GM21381 (cell line): ENCODE measurements around the gene EFCAB8.
"Not testable (repeated sequence)": the region's sequence is repeated elsewhere in the genome, so short reads cannot be mapped to it uniquely, and the experiment has no call there.

Experiments
- ATAC-seq: cut with Tn5 transposase; IDR thresholded peaks from one replicate; pipeline ENCODE4 v1.9.1; 2021; ENCODE audit warnings: mild to moderate bottlenecking, moderate library complexity; ENCODE audit not compliant: unreplicated experiment

Gene EFCAB8

GRCh38 chr20:32885185-32885584 lies 26.5 kb downstream of the EFCAB8 start:
- ATAC-seq: no peak

DNA sequence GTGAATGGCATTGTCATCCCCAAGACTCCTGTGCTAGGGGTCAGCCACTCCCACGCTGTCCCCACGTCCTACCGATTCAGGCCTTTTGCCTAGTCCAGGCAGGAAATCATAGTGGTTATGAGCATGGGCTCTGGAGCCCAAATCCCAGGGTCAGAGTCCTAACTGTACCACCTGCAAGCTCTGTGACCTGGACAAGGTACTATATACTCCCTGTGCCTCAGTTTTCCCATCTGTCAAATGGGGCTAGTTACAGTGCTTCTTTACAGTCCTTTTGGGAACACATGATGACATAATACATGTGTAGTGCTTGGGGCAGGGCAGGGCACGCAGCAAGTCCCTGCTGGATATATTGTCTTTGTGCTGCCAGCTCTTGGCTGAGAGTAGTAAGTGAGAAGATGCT lies 27.2 kb downstream of the EFCAB8 start:
- no peak for ATAC-seq

- ATAC-seq: no peak
Observed at GRCh38 chr20:32886652-32887051, 27.9 kb downstream of the EFCAB8 start.

DNA sequence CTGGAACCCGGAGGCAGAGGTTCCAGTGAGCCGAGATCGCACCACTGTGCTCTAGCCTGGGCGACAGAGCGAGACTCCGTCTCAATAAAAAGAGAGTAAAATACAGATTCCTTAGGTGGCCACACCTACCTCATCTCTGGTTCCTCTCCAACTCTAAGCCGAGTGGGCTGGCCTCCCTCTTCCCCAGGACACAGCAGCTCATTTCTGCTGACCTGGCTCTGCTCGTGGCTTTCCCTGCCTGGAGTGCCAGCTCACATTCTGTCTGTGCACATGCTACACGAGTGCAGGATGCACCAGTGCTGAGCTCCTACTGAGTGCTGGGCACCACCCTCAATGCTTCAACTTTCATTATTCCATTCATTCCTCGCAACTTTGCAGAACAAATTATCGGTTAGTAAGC lies 28.8 kb downstream of the EFCAB8 start:
- no peak for ATAC-seq

DNA sequence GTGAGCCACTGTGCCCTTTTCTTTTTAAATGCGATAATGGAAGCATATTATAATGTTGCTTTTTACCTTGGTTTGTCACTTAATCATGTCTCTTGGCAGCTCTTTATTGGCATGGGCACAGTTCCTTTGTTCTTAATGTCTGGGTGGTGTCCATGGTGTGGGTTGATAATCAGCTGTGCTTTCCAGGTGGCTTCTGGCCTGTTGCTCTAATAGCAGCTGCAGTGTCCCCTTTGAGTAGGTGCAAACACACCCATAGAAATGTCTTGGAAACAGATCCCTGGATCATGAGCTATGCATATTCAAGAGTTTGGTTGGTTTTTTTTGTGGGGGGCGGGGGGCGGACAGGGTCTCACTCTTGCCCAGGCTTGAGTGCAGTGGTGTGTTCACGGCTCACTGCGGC lies 29.9 kb downstream of the EFCAB8 start:
- no peak for ATAC-seq

GRCh38 chr20:32889281-32889680 lies 30.6 kb downstream of the EFCAB8 start:
- no peak for ATAC-seq

GRCh38 chr20:32891491-32891890 lies 32.8 kb downstream of the EFCAB8 start:
- ATAC-seq: no peak

- ATAC-seq: no peak
Observed at GRCh38 chr20:32891926-32892660, 33.4 kb downstream of the EFCAB8 start.

GRCh38 chr20:32893263-32894025 lies 34.7 kb downstream of the EFCAB8 start:
- no peak for ATAC-seq

GRCh38 chr20:32894026-32894483 lies 35.3 kb downstream of the EFCAB8 start:
- ATAC-seq: no peak

- ATAC-seq: no peak
Observed at GRCh38 chr20:32894711-32895355, 36.1 kb downstream of the EFCAB8 start.

- ATAC-seq: no peak
Observed at GRCh38 chr20:32896521-32897280, 38.0 kb downstream of the EFCAB8 start.

DNA sequence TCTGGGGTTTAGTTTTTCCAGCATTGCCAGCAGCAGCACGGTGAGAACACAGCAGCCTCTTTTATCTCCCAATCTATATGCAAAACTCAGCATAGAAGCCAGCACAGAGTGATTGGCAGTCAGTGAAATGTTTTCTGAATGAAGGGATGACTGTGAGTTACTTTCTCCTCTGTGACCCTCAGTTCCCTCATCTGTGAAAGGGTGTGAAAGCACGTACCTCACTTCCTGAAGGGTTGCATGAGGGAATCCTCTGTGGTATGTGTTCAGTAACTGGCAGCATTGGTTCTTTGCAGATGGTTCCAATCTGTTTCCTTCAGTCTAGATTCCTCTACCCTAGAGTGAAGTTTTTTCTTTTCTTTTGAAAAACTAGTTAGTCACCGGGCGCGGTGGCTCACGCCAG lies 40.0 kb downstream of the EFCAB8 start:
- no peak for ATAC-seq

DNA sequence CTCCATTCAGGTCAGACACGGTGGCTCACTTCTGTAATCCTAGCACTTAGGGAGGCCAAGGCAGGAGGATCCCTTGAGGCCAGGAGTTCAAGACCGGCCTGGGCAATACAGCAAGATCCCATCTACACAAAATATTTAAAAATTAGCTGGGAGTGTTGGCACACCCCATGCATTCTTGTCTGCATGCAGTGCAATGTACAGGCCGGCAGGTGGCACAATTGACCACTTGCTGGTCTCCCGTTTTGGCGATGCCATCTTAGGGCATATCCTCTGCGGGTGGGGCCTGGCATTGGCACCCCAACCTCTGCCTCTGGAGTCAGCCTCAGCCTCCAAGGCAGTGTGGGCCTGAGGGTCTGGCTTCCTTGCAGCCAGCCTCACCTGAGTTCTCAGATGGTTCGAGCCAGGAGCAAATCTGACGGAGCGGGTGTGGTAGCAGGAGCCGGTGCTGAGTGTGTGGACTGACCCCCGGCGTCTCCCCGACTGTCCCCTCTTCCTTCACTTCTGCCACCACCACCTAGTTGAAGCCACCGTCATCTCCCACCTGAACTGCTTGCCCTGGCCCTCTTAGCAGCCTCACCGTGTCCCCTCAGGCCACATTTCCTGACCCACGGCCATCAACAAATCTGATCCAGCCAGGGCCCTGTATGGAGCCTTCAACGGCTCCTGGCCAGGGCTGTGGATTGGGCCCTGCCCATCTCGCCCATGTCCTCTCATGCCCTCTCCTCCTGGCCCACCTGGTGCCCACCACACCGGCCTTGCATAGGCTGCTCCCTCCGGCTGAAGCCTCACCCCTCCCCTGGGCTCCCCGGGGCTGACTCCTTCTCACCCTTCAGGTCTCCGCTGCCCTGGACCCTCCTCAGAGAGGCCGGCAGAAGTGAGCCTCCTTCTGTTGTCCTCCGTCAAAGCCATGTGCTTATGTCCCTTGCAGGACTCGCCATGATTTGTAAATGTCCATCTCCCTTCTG lies 44.0 kb downstream of the EFCAB8 start:
- ATAC-seq: no peak

- no peak for ATAC-seq
Observed at GRCh38 chr20:32903666-32904175, 45.0 kb downstream of the EFCAB8 start.

DNA sequence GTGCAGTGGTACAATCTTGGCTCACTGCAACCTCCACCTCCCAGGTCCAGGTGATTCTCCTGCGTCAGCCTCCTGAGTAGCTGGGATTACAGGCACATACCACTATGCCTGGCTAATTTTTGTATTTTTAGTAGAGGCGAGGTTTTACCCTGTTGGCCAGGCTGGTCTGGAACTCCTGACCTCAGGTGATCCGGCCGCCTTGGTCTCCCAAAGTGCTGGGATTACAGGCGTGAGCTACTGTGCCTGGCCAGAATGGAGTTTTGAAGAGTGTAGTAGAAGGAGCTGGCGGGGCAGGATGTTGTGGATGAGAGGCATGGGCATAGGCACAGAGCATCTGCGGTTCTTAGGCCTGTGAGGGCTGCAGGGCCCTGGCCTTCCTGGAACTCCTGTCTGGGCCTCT lies 46.0 kb downstream of the EFCAB8 start:
- not testable (repeated sequence) for ATAC-seq

DNA sequence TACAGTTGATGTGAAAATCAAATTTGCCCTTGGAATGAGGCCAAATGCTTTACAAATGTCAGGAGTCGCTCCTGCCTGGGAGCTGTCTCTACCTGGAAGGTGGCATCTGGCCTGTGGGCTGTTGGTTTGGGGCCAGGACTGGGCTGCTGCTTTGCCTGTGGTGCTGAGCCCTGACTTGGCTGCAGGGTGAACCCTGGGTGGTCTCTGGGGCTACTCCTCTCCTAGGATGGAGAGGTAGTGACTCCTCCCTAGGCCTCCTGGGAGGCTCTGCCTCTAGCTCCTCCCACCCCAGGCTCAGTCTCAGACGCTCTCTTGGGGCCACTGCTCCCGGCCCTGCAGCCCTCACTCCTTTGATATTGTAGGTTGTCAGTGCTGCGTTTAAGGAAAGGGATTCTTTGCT lies 47.5 kb downstream of the EFCAB8 start:
- no peak for ATAC-seq

GRCh38 chr20:32906871-32907495 lies 48.3 kb downstream of the EFCAB8 start:
- no peak for ATAC-seq

- no peak for ATAC-seq
Observed at GRCh38 chr20:32907886-32908285, 49.2 kb downstream of the EFCAB8 start.
